HepG2 (cell line): ENCODE measurements around the gene CD151. TPM values are rescaled to one million over a fixed set of nuclear protein-coding genes. Genes with fewer than 3 reads are reported as not detected.
A peak's percentile ranks its signal among the peaks of the same experiment; 100 is the strongest.

Experiments used
- ARID4A ChIP-seq: sonication (generic); formaldehyde crosslinking; IDR thresholded peaks from 2 replicates; pipeline ENCODE4 v1.5.0; 2020; ENCODE audit warnings: mild to moderate bottlenecking, missing genetic modification reagents, borderline replicate concordance
- GTF2F1 ChIP-seq: fragments of 150-350 bp; IDR thresholded peaks from 2 replicates; pipeline ENCODE4 v1.6.1; 2014; ENCODE audit warnings: low read length
- HMG20A ChIP-seq: IDR thresholded peaks from 2 replicates; pipeline ENCODE4 v1.6.1; 2016; ENCODE audit warnings: borderline replicate concordance
- JUND ChIP-seq: sonication (generic); formaldehyde crosslinking; IDR thresholded peaks from 2 replicates; pipeline ENCODE4 v1.8.0; 2022; ENCODE audit warnings: mild to moderate bottlenecking, missing genetic modification reagents
- KDM2A ChIP-seq: sonication (generic); formaldehyde crosslinking; IDR thresholded peaks from 2 replicates; pipeline ENCODE4 v1.4.0; 2020; ENCODE audit warnings: low read depth, missing genetic modification reagents, borderline replicate concordance
- KLF16 ChIP-seq, 2 experiments: sonication (generic) in 1 of 2; formaldehyde crosslinking in 1 of 2; IDR thresholded peaks; 2 replicates each; pipeline versions ENCODE4 v1.6.1 to v1.8.0; 2016 to 2023; ENCODE audit warnings: missing genetic modification reagents in 2 of 2, missing compliant biosample characterization in 1 of 2
- MAF1 ChIP-seq: sonication (generic); formaldehyde crosslinking; IDR thresholded peaks from 2 replicates; pipeline ENCODE4 v1.5.0; 2020; ENCODE audit warnings: missing genetic modification reagents, borderline replicate concordance
- MNT ChIP-seq: fragments of 450-650 bp; IDR thresholded peaks from 2 replicates; pipeline ENCODE4 v1.6.1; 2016
- PAWR ChIP-seq: sonication (generic); formaldehyde crosslinking; IDR thresholded peaks from 2 replicates; pipeline ENCODE4 v1.4.0; 2020; ENCODE audit warnings: missing genetic modification reagents, mild to moderate bottlenecking, borderline replicate concordance
- SMARCC2 ChIP-seq: fragments of 450-650 bp; IDR thresholded peaks from 2 replicates; pipeline ENCODE4 v1.6.1; 2017; ENCODE audit warnings: antibody characterized with exemption, mild to moderate bottlenecking
- WIZ ChIP-seq: sonication (generic); formaldehyde crosslinking; IDR thresholded peaks from 2 replicates; pipeline ENCODE4 v1.5.1; 2020; ENCODE audit warnings: mild to moderate bottlenecking, missing genetic modification reagents
- ZBTB20 ChIP-seq: sonication (generic); formaldehyde crosslinking; IDR thresholded peaks from 2 replicates; pipeline ENCODE4 v1.8.1; 2023; ENCODE audit warnings: missing genetic modification reagents, low read depth, mild to moderate bottlenecking, borderline replicate concordance
- ZNF296 ChIP-seq: sonication (generic); formaldehyde crosslinking; conservative IDR thresholded peaks from 2 replicates; pipeline ENCODE4 v1.5.0; 2020; ENCODE audit warnings: mild to moderate bottlenecking, missing genetic modification reagents
- ZNF460 ChIP-seq: sonication (generic); formaldehyde crosslinking; IDR thresholded peaks from 2 replicates; pipeline ENCODE4 v1.5.1; 2020; ENCODE audit warnings: missing genetic modification reagents, mild to moderate bottlenecking, borderline replicate concordance
- ZNF615 ChIP-seq: sonication (generic); formaldehyde crosslinking; IDR thresholded peaks from 2 replicates; pipeline ENCODE4 v1.5.0; 2020; ENCODE audit warnings: mild to moderate bottlenecking, missing genetic modification reagents, borderline replicate concordance
- ZNF672 ChIP-seq: sonication (generic); formaldehyde crosslinking; IDR thresholded peaks from 2 replicates; pipeline ENCODE4 v1.8.1; 2022; ENCODE audit warnings: missing genetic modification reagents
- ZNF775 ChIP-seq: sonication (generic); formaldehyde crosslinking; IDR thresholded peaks from 2 replicates; pipeline ENCODE4 v1.4.0; 2020; ENCODE audit warnings: missing genetic modification reagents, mild to moderate bottlenecking, moderate library complexity, borderline replicate concordance
- ZNF784 ChIP-seq: sonication (generic); formaldehyde crosslinking; IDR thresholded peaks from 2 replicates; pipeline ENCODE4 v1.5.1; 2020; ENCODE audit warnings: missing genetic modification reagents, mild to moderate bottlenecking, borderline replicate concordance
- ZNF883 ChIP-seq: sonication (generic); formaldehyde crosslinking; IDR thresholded peaks from 2 replicates; pipeline ENCODE4 v1.5.1; 2020; ENCODE audit warnings: mild to moderate bottlenecking, missing genetic modification reagents; ENCODE audit errors: not compliant biosample characterization
- ZXDC ChIP-seq: sonication (generic); formaldehyde crosslinking; IDR thresholded peaks from 2 replicates; pipeline ENCODE4 v1.5.0; 2020; ENCODE audit warnings: mild to moderate bottlenecking, missing genetic modification reagents
- polyA plus RNA-seq, 8 experiments: library from polyadenylated mRNA; depleted of rRNA in 3 of 8; stranded (reverse) in 7 of 8; unstranded in 1 of 8; fragments of >200 nt; fragmentation: Illumina TruSeq in 4 of 8; extraction: Trizol in 4 of 8; gene quantifications; 2 replicates each; pipeline versions ENCODE4 v1.2.1 to v1.2.3, GENCODE V29; 2011 to 2016; ENCODE audit warnings: low read depth in 4 of 8, missing spikeins in 1 of 8, mixed read lengths in 1 of 8; ENCODE audit not compliant: insufficient read depth in 1 of 8
- total RNA-seq, 5 experiments: library from RNA; depleted of rRNA; stranded (reverse); fragments of >200 nt; fragmentation: Illumina TruSeq; extraction: Trizol; gene quantifications; 2 replicates each; pipeline ENCODE4 v1.2.3, GENCODE V29; 2016; ENCODE audit warnings: low read depth in 1 of 5

CD151 gene
- total and polyA plus RNA-seq, 2 of the 13 experiments (the other 11 are each of a cell fraction or from before 2014, with no cell fraction given): 125 to 197 TPM

- TF ChIP-seq ARID4A (CRISPR knock-in tag) (peak; percentile 58), PAWR (CRISPR knock-in tag) (no peak), JUND (CRISPR knock-in tag) (no peak), MAF1 (CRISPR knock-in tag) (no peak), ZNF672 (CRISPR knock-in tag) (no peak), WIZ (0 out of 2 replicates have a peak, but pooled peaks have one; percentile 22), ZNF883 (CRISPR knock-in tag) (peak; percentile 16), ZNF615 (CRISPR knock-in tag) (no peak), KDM2A (CRISPR knock-in tag) (peak; percentile 95), ZXDC (CRISPR knock-in tag) (no peak), ZNF296 (CRISPR knock-in tag) (no peak), KLF16 (CRISPR knock-in tag; IDR thresholded peaks at IDR 0.05) (no peak), GTF2F1 (no peak), ZNF784 (no peak; the same call in 1 of the 2 replicates), MNT (peak; percentile 74), ZBTB20 (CRISPR knock-in tag) (peak; percentile 51; the same call in 1 of the 2 replicates), ZNF460 (no peak), ZNF775 (no peak), SMARCC2 (no peak), HMG20A (CRISPR knock-in tag) (no peak)
These were observed 35.3 kb upstream of the CD151 start (continued) for GRCh38 chr11:797296-798092.
